Measurements from ENCODE around the gene ATP9B.

Gene ATP9B

DNA sequence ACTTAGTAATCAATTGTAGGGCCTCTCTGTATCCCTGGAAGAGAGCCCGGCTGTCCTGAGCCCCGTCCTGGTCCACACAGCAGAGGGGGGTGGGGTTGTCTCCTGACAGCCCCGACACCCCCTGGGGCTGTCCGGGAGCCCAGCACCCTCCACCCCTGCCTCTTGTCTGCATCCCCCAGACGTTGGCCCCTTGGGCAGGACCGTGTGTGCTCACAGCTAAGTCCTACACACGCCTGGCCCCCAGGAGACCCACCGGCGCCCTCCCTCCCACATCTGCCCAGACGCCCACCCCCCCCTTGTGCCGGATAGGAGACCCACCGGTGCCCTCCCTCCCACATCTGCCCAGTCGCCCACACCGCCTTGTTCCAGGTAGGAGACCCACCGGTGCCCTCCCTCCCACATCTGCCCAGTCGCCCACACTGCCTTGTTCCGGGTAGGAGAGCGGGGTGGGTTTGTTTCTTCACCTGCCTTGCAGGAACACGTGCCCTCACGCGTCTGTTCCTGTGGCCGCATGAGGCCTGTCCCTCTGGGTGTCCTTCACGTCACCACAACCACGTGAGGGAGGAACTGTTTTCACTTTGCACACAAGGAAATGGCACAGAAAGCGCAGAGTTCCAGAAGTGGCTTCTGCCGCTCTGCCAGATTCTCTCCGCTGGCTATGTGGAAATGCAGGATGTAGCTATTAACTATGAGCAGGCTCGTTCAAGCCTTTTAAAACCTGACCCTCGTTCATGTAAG, 265.5 kb downstream of the ATP9B start:
- no peak for DNase-seq

DNA sequence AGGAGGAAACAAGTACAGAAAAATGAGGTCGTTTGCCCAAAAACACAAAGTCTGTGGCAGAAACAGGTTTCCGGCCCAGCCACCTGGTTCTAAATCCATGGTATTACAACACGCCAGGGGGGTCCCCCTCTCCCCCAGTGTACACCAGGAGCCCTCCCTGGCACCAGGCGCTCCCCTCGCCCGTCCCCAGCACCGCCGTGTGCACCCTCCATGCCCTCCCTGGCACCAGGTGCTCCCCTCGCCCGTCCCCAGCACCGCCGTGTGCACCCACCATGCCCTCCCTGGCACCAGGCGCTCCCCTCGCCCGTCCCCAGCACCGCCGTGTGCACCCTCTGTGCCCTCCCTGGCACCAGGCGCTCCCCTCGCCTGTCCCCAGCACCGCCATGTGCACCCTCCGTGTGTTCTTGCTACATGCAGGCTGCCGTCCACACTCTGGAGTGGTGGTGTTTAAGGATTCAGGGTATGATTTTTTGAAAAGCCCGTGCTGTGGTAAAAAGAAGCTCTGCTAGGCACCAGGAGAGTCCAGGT, 266.7 kb downstream of the ATP9B start:
- DNase-seq: no peak

DNA sequence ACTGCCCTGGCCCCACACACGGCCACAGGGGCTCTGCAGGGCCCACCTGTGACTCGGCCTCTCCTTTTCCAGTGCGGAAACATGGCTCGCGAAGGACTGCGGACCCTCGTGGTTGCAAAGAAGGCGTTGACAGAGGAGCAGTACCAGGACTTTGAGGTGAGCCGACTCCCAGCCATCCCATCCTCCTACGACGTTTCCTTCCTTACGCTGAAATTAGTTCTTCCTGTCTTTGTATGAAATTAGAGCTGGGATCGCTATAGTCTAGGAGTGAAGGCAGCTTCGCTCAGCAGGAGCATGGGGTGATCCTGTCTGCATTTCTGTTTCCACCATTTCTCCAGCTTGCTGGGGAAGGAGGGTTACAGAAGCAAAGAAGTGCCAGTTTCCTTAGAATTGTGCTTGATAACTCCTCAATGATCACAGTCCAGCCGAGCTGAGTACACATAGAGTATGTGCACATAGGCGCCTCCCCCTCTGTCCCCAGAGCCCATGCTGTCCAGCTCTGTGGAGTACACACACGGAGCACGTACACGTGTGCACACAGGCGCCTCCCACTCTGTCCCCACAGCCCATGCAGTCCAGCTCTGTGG, 267.5 kb downstream of the ATP9B start:
- no peak for DNase-seq

DNA sequence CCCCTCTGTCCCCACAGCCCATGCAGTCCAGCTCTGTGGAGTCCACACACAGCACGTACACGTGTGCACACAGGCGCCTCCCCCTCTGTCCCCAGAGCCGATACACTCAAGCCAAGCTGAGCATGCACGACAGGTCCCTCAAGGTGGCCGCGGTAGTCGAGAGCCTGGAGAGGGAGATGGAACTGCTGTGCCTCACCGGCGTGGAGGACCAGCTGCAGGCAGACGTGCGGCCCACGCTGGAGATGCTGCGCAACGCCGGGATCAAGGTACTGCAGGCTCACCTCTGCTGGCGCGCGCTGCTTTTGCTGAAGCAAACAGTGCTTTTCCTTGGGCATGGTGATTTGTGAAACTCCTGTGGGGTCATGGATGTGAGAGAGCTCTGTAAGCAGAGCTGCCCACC, 268.0 kb downstream of the ATP9B start:
- no peak for DNase-seq

DNA sequence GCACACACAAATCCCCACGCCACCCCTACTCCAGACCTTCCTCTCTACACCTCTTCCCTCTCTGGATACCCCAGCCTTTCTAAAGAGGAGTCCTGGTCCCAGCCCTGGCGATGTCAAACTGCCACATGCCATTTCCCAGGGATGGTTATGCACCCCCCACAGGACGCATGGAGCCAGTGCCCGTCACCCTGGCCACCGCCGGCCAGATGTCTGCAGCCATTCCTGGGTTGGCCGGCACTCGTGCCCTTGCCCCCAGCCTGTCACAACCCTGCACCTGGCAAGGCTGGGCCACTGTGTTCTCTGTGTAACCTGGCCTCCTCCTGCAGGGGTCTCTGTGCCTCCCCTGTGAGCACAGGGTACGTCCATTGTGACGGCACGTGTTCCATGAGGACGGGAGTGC, 268.4 kb downstream of the ATP9B start:
- no peak for DNase-seq

DNA sequence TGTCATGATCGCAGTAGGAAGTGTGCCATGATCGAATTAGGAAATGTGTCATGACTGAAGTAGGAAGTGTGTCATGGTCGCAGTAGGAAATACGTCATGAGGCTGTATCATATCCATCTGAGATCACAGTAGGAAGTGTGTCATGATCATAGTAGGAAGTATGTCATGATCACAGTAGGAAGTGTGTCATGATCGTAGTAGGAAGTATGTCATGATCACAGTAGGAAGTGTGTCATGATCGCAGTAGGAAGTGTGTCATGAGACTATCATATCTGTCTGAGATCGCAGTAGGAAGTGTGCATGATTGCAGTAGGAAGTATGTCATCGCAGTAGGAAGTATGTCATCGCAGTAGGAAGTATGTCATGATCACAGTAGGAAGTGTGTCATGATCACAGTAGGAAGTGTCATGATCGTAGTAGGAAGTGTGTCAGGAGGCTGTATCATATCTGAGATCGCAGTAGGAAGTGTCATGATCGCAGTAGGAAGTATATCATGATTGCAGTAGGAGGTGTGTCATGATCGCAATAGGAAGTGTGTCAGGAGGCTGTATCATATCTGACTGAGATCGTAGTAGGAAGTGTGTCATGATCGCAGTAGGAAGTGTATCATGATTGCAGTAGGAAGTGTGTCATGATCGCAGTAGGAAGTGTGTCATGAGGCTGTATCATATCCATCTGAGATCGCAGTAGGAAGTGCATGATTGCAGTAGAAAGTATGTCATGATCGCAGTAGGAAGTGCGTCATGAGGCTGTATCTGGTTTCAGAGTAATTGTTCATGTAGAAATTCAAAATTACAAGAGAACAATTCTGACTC, 270.1 kb downstream of the ATP9B start:
- no peak for DNase-seq

DNA sequence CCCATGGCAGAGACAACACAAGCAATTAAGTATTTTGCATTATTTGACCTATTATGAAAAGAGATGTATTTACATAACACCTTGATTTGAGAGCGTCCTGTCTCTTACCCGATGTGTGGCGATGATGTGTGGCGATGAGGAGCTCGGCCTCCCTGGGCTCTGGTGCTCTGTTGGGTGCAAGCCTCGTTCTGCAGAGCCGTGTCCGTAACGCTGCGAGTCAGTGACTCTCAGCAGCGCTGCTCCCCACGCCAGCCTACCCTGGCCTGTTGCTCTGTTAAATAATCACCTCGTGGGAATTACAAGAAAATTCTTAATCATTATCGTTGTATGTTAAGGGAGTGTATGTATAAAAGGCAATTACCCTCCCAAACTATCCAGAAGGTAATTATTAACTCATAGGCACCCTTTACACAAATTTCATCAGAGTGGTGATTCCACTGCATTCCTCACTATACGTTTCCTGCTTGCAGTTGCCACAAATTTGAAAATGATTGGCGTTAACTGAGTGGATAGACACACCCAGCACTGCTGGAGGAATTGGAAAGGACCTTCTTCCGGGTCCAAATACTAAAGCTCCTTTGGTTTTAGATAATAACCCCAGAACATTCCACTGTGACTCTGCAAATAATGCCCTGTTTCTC, 274.5 kb downstream of the ATP9B start:
- no peak for DNase-seq

DNA sequence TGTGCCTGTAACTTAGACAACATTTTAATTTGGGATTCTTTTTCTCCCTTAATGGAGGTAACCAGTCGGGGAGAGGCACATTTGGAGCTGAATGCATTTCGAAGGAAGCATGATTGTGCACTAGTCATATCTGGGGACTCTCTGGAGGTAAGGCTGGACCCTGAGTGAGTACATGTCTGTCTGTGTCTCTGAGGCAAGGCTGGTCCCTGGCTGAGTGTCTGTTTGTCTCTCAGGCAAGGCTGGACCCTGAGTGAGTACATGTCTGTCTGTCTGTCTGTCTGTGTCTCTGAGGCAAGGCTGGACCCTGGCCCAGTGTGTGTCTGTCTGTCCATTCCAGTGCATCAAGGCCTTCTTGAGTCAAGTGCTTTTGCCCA, 275.0 kb downstream of the ATP9B start:
- DNase-seq: no peak

DNA sequence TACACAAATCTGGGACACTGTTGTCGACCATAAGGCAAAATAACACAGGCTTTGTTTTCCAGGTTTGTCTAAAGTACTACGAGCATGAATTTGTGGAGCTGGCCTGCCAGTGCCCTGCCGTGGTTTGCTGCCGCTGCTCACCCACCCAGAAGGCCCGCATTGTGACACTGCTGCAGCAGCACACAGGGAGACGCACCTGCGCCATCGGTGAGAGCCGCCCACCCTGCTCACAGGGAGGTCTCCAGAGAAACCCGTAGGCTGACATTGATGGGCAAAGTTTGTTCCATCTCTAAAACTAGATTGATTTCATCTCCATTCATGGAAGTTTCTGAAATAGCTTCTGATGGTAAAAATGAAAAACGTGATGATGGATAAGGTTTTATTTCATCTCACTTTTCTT, 276.2 kb downstream of the ATP9B start:
- no peak for DNase-seq

DNA sequence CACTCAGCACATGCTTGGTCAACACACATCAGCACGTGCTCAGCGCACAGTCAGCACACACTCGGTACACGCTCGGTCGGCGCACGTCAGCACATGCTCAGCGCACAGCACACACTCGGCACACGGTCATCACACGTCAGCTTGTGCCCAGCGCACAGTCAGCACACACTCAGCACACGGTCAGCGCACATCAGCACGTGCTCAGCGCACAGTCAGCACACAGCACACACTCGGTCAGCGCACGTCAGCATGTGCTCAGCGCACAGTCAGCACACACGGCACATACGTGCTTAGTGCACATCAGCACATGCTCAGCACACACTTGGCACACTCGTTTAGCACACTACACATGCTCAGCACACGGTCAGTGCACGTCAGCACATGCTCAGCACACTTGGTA, 276.8 kb downstream of the ATP9B start:
- DNase-seq: no peak

DNA sequence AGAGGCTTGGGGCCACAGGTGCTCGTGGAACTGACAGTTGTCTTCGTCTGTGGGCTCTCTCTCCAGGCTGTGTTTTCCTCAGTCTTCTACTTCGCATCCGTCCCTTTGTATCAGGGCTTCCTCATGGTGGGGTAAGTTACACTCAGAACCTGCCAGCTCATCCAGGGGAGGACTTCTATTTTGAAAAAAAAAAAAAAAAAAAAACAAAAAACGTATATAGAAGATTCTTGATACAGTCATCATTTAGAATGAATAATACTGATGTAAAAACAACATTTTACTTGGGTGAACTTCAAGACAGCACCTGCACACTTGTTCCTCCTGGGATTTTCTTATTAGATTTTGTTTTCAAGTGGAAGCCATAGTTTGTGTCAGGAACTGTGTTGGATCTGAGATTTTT, 278.9 kb downstream of the ATP9B start:
- no peak for DNase-seq

DNA sequence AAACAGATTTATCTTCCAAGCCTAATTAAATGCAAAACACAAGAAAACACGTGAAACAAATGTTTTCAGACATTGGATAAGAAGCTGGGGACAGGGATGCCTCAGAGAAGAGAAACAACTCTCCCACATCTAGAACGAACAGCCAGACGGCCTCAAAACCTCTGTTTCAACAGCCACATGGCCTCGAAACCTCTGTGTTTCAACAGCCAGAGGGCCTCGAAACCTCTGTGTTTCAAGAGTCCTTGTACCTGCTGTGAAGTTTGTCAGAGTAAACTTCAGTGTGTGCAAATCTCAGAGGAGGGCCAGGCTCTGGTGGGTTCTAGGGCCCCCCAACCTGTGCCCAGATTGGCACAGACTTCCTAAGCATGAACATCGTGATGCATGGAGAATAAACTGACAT, 283.2 kb downstream of the ATP9B start:
- no peak for DNase-seq

DNA sequence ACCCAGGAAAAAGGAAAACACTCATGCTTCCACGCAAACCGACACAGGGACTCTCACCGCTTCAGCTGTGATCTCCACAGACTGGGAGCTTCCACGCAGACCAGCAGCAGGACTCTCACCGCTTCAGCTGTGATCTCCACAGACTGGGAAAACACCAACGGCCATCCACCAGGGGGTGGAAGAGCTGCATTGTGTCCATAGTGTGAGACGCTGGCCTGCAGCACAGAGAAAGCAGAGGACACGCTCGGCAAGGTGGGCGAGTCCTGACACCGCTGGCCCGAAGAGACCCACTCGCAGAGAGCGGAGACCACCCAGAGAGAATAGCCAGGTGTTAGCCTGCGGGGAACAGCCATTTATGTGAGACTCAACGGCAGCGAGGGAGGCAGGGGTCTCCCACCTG, 284.1 kb downstream of the ATP9B start:
- no peak for DNase-seq

DNA sequence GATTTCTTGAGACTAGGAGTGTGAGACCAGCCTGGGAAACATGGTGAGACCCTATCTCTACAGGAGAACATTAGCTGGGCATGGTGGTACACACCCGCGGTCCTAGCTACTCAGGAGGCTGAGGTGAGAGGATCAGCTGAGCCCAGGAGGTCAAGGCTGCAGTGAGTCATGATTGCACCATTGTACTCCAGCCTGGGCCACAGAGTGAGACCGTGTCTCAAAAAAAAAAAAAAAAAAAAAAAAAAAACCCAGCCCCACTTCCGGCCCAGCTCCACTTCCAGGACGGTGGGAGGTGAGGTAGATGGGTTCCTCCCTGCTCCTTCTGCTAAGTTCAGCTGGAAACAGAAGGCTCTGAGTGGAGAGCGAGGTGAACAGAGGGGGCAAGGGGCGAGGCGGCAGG, 285.2 kb downstream of the ATP9B start:
- DNase-seq: no peak

DNA sequence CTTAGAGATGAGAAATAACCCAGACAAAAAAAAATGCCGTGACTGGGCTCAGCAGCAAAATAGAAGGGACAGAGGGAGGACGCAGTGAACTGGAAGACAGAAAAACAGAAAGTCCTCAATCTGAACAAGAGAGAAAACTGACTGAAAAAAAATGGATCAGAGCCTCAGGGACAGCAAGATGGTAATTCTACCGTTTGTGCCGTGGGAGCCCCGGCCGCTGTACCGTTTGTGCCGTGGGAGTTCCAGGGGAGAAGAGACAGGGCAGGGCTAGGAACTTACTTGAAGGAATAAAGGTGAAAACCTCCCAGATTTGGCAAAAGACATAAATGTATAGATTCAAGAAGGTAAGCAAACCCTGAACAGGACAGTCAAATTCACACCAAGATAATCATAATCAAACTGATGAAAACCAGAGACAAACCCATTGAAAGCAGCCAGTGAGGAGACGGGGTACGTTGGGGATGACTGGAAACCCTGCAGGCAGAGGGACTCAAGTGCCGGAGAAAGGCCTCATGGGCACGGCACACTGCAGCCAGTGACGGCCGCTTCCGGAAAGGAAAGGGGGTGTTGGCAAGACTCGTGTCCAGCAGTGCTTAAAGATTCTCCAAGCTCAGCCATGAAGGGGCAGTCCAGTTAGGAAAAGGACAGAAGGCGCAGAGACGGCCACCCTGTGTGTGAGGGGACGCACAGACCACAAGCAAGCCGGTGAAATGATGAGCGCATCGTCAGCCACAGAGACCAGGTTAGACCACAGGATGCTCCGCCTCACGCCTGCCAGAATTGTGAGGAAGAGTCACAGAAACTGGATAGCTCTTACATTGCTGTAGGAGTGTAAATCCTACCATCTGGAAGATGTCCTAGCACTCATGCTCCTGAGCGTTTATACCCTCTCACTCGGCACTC, 286.5 kb downstream of the ATP9B start:
- no peak for DNase-seq

DNA sequence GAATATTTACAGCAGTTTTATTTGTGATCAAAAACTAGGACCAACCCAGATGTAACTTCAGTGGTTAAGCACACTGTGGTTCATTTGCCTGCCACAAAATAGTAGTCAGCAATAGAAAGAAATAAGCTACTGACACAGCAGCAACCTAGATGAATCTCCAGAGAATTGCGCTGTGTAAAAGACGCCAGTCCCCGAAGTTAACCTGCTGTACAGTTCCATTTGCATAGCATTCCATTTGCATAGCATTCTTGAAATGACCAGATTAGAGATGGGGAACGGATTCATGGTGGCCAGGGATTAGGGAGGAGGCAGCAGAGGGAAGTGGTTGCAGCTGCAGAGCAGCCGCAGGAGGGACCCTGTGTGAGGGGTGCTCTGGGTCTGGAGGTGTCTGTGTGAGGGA, 287.2 kb downstream of the ATP9B start:
- DNase-seq: no peak

DNA sequence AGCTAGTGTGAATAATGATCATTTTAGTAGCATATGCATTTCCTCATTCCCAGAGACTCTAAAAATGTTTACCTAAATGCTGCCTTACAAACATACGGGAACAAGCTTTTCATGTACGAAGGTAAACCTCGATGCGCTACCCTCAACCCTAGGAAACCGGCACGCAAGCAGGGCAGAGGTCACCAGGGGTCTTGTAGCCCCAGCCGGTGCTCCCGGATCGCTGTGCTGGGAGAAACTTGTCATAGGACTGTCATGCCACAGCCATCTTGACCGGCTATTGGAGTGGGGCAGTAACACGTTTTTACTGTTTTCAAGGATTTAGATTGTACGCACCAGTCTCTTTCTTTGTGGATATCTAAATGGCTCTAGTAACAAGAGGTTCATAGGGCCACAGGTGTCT, 291.7 kb downstream of the ATP9B start:
- no peak for DNase-seq

DNA sequence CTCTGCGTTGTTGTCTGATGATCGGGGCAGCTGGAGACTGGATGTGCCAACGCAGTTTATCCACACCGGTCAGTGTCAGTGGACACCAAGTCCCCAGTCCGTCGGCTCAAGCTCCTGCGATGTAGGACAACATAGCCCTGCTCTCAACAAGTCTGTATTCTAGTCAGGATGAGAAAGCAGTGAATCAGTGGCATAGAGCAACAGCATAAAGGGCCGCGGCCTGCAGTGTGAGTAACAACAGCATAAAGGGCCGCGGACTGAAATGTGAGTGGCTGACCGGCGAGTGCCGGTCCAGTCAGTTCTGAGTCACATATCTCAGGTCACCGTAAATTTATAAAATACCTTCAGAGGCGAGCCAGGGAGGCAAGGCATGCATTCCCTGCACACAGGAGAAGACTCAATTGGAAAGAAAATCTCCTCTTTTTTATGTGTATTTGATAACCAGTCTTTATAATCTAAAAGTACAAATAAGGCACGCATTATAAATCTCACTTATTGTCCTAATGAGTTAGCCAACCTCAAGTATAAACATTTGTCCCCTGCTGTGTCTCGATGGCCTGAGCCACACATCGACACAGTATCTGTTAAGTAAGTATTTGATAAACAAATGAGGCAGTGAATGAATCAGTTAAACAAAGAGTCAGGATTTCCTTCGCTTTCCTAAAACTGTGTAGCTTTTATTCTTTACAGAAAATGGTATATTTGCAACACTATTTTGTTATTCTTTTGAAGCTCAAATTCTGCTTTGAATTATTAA, 292.8 kb downstream of the ATP9B start:
- no peak for DNase-seq

DNA sequence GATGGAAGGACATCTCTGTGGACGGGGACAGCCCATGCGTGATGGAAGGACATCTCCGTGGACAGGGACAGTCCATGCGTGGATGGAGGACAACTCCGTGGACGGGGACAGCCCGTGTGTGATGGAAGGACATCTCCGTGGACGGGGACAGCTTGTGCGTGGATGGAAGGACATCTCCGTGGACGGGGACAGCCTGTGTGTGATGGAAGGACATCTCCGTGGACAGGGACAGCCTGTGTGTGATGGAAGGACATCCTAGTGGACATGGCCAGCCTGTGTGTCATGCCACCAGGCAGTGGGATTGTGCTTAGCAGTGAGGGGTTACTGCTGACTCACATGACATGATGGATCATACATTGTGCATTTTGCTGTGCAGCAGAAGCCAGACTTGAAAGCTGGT, 296.5 kb downstream of the ATP9B start:
- DNase-seq: no peak

DNA sequence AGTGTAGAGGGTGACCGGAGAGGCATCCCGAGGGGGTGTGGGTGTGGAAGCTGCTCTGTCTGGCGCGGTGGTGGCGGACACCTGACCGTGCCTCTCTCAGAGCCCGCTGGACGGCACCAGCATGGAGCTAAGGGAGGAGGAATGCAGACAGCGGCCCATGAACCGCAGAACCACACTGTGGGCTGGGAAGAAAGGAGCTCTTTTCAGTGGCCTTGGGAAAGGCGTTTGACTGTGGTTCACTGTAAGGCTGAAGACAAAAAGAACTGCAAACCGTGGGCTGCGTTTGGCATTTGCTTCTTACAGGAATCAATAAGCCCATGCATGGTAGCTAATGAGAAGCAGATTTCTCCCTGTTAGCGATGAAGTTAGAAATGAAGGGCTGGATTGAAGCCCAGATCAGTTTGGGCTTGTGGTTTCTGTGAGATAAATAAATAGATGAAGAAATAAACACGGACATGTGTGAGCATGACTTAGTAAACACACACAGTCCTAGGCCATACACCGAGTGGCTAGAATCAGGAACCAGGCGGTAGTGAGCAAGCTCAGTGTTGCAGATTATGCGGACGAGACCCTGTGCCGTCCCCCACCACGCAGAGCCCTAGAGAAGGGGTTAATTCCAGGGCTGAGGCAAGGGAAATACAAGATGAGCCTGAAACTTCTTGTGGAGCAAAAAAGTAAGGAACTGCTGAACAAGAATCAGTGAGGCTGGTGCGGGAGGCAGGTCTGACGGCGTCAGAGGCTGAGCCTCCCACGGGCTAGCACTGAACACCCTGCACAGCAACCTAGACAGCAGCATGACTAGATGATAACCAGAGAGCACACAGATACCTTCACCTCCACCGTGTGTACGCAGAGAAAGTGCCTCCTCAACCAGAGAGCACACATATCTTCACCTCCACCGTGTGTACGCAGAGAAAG, 297.2 kb downstream of the ATP9B start:
- DNase-seq: no peak

DNA sequence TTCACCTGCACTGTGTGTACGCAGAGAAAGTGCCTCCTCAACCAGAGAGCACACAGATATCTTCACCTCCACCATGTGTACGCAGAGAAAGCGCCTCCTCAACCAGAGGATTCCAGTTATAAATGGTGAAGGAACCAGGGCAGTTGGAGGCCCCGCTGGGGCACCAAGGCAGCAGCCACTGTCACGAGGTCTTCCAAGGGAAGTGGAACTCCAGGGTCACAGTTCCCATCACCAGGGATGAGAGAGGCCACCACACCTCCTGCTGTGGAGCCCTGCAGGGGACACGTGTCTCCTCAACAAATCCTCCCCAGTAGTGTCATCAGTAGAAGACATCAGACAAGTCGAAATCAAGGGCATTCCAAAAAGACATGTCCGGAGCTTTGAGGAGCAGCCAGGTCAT, 298.3 kb downstream of the ATP9B start:
- no peak for DNase-seq

All from stimulated activated CD4-positive, alpha-beta T cell treated with anti-CD3 and anti-CD28 coated beads, Interleukin-4, amount 100 ng/mL, for 1 hour (primary cell).